Upper lobe of right lung (tissue), 1 donor: ENCODE measurements around the gene GLYR1. TPM values are rescaled to one million over a fixed set of nuclear protein-coding genes. Genes with fewer than 3 reads are reported as not detected.

Experiments used
- ATAC-seq: fragments of 200-7000 bp; cut with Tn5 transposase; one replicate; pipeline ENCODE4 v1.9.1; 2020; ENCODE audit warnings: mild to moderate bottlenecking, moderate library complexity
- DNase-seq: peaks from one replicate; pipeline ENCODE4 v3.0.0-alpha.2; 2020
- H3K27ac ChIP-seq: fragments of 200-600 bp; one replicate; pipeline ENCODE4 v1.8.0; 2022
- H3K27me3 ChIP-seq: fragments of 200-600 bp; one replicate; pipeline ENCODE4 v1.8.0; 2022; ENCODE audit warnings: mild to moderate bottlenecking
- H3K36me3 ChIP-seq: fragments of 200-600 bp; one replicate; pipeline ENCODE4 v1.8.0; 2022
- H3K4me1 ChIP-seq: fragments of 200-600 bp; one replicate; pipeline ENCODE4 v1.8.0; 2022
- H3K4me3 ChIP-seq: fragments of 200-600 bp; one replicate; pipeline ENCODE4 v1.8.0; 2022; ENCODE audit warnings: mild to moderate bottlenecking
- H3K9me3 ChIP-seq: fragments of 200-600 bp; one replicate; pipeline ENCODE4 v1.8.0; 2022
- intact Hi-C: fragments of 100-400 bp; cut with DNase I; formaldehyde crosslinking; loops from one replicate; pipeline ENCODE4 v1.11.0; 2022
- total RNA-seq: library from RNA; stranded (reverse); fragmentation: NEBNext Ultra II Directional; extraction: Animal tissue kit (Norgen Biotek cat#: 25700); gene quantifications from one replicate; pipeline ENCODE4 v1.2.1, GENCODE V29; 2021
- TF ChIP-seq, protein P1 (sequence below): fragments of 200-600 bp; IDR thresholded peaks from one replicate; pipeline ENCODE4 v1.8.0; 2022; ENCODE audit warnings: antibody characterized with exemption
- donor health status: DM: no; HTN: yes; CAD: no; lungs with severe emphysema.

Gene GLYR1
- total RNA-seq, 1 donor from 2014 or later = 85.7 TPM

DNA sequence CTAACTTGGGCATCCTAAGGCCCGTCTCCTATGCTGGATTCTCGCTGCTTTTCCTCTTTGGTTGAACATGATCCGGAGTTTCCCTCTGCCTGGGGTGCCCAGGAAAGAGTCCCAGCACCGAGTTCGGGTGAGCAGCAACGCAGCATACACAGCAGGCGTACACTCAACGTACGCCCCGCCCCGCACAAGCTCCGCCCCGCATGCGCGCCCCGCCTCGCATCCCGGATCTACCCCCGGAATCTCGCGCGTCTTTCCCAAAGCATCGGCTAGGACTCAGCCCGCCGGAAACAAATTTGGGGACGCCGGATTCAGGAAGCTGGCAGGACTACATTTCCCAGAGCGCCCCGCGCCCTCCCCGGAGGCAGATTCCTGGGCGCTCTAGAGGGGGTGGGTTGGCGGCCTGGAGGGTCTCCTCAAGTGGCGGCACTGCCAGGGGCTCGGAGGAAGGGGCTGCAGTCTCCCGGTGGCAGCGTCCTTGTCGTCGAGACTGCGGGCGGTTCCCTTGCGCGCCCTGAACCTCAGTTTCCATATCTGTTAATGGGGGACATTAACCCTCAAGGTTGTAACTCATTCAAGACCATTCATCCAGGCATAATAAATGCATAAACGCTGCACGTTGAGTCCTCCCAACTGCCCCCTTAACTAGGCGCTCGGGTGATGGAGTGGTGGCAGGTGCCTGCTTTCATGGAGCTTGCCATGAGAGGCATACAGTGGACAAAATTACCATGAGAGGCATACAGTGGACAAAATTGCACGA is 78.4 kb downstream of the GLYR1 start:
- peak overlapping the region; percentile 81 for H3K4me3 ChIP-seq
- TF ChIP-seq, protein P1, sequence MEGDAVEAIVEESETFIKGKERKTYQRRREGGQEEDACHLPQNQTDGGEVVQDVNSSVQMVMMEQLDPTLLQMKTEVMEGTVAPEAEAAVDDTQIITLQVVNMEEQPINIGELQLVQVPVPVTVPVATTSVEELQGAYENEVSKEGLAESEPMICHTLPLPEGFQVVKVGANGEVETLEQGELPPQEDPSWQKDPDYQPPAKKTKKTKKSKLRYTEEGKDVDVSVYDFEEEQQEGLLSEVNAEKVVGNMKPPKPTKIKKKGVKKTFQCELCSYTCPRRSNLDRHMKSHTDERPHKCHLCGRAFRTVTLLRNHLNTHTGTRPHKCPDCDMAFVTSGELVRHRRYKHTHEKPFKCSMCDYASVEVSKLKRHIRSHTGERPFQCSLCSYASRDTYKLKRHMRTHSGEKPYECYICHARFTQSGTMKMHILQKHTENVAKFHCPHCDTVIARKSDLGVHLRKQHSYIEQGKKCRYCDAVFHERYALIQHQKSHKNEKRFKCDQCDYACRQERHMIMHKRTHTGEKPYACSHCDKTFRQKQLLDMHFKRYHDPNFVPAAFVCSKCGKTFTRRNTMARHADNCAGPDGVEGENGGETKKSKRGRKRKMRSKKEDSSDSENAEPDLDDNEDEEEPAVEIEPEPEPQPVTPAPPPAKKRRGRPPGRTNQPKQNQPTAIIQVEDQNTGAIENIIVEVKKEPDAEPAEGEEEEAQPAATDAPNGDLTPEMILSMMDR = no peak
- peak overlapping the region; percentile 84 for H3K27ac ChIP-seq
- peaks cover 1% of the 10 kb centered on the region for H3K36me3 ChIP-seq
- peak; percentile 95 for ATAC-seq
- no peaks in the 10 kb centered on the region for H3K27me3 ChIP-seq
- peak; percentile 99 for DNase-seq
- peaks cover 28% of the 10 kb centered on the region for H3K4me1 ChIP-seq
- intact Hi-C loops = no loop called here
- H3K9me3 ChIP-seq = no peaks in the 10 kb centered on the region

DNA sequence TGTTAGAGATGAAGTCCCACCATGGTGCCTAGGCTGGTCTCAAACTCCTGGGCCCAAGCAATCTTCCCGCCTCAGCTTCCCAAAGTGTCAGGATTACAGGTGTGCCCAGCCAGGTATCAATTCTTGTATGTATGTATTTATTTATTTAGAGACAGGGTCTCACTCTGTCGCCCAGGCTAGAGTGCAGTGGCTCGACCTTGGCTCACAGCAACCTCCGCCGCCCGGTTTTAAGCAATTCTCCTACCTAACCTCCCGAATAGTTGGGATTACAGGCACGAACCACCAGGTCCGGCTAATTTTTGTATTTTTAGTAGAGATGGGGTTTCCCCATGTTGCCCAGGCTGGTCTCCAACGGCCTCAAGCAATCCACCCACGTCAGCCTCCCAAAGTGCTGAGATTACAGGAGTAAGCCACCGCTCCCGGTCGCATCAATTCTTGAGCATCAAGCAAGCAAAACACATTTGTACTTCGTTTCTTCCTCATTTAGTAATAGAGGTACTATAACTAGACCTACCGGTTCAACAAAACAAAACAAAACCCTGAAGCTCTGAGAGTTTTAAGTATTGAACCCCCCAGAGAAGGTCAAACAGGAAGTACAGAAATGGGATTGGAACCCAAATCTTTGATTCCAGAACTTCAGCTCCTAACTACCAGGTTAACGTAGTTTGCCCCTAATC is 79.1 kb downstream of the GLYR1 start:
- Histone ChIP-seq H3K4me1 (peaks cover 28% of the 10 kb centered on the region), H3K4me3 (peak overlapping the region; percentile 81), H3K27ac (peak overlapping the region; percentile 84), H3K9me3 (no peaks in the 10 kb centered on the region), H3K36me3 (peaks cover 9% of the 10 kb centered on the region), H3K27me3 (no peaks in the 10 kb centered on the region)
- DNase-seq (no peak), ATAC-seq (no peak)
- intact Hi-C loops = no loop called here
- TF ChIP-seq, protein P1 = no peak

DNA sequence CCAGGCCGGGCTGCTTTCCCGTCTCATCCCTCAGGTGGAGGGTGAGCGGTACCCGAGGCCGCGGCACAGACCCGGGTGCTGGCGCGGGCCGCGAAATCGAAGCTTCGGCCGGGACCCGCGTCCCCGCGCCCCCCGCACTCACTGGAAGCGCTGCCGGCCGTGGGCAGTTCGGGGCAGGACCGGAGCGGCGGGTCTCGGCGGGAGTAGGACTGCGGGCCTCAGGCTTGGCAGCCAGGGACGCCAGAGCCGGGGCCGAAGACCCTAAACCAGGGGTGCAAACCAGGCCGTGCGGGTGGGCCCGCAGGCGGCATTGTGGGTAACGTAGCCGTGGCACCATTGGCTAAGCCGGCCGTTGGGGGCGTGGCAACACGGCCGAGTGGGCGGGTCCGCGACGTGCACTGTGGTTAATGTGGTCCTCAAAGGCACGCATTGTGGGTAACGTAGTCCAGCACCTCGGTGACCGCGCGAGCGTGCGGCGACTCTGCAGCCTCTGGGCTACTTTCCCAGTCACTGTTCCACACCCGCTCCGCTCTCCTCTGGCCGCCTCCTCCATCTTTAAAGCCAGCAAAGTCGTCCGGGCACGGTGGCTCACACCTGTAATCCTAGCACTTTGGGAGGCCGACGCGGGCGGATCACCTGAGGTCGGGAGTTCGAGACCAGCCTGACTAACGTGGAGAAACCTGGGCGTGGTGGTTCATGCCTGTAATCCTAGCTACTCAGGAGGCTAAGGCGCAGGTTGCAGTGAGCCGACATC is 80.0 kb downstream of the GLYR1 start, which contains the start of gene ZNF500:
Gene ZNF500 (minus strand): TSS at position 288 of the 754 bp plus-strand sequence. CDS start 1,184 bp downstream, outside the sequence.
- Histone ChIP-seq H3K9me3 (no peaks in the 10 kb centered on the region), H3K36me3 (peaks cover 18% of the 10 kb centered on the region), H3K4me1 (peaks cover 28% of the 10 kb centered on the region), H3K4me3 (peak within 1 kb of the TSS; percentile 81), H3K27me3 (no peaks in the 10 kb centered on the region), H3K27ac (peak within 1 kb of the TSS; percentile 84)
- TF ChIP-seq, protein P1 = no peak
- intact Hi-C loops = no loop called here
- DNase-seq (peak; percentile 99), ATAC-seq (peak; percentile 96)

DNA sequence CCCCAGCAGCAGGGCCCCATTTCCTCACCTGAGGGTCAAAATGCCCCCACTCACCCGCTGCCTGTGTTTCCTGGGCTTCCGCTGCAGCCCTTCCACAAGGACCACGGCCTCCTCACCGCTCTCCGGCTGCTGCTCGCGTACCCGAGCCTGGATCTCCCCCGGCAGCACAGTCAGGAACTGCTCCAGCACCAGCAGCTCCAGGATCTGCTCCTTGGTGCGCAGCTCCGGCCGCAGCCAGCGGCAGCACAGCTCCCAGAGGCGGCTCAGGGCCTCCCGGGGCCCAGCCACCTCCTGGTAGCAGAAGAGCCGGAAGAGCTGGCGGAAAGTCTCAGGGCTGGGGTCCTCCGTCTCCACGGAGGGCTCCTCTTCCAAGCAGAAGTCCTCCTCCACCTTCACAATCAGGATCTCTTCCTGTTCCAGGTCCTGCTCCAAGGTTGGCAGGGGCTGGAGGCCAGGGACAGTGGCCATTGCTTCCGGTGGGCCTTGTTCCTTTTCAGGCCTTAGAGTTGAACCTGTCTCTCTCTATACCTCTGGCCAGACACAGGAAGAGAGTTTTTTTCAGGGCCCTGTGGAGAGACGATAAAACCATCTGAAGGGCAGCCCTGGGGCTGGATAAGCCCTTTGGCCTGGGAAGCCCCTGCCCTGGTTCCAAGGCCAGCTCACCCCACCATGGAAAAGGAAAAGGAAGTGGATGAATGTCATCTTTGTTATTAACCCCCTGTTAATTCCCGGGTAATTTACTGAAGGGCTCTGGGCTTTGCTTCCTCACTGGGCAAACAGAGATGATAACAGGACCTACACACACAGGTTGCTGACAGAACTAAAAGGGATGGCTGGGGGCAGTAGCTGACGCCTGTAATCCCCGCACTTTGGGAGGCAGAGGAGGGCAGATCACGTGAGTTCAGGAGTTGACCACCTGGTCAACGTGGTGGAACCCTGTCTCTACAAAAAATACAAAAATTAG is 81.3 kb downstream of the GLYR1 start:
- intact Hi-C loops = no loop called here
- Histone ChIP-seq H3K27ac (no peak overlapping the region), H3K4me3 (peak overlapping the region; percentile 81), H3K27me3 (no peaks in the 10 kb centered on the region), H3K4me1 (peaks cover 28% of the 10 kb centered on the region), H3K9me3 (no peaks in the 10 kb centered on the region), H3K36me3 (peaks cover 28% of the 10 kb centered on the region)
- ATAC-seq (no peak), DNase-seq (no peak)
- TF ChIP-seq, protein P1 = no peak

DNA sequence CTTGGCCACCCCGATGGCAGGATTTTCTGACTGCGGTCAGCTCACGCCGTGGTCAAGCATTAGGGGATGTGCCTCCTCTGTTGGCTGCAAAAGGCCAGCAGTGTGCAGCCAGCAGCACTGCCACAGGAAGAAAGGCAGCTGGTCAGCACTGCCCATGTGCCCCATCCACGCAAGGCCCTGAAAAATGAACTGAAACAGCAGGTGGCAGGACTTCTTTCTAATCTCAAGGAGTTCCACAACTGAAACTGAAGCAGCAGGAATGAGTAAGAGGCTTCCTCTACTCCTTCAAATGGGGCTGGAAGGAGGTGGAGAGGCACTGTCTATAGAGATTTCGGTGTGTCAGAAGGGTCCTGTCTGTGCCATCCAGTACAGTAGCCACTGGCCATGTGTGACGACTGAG is 83.3 kb downstream of the GLYR1 start:
- TF ChIP-seq, protein P1 = no peak
- H3K36me3 ChIP-seq = peaks cover 48% of the 10 kb centered on the region
- no peak overlapping the region for H3K27ac ChIP-seq
- intact Hi-C loops = no loop called here
- no peak overlapping the region for H3K4me3 ChIP-seq
- DNase-seq (no peak), ATAC-seq (no peak)
- no peaks in the 10 kb centered on the region for H3K9me3 ChIP-seq
- no peaks in the 10 kb centered on the region for H3K27me3 ChIP-seq
- peaks cover 23% of the 10 kb centered on the region for H3K4me1 ChIP-seq
